Measurements from ENCODE around the gene GATAD1.

GRCh38 chr7:92489634-92490033 lies 42.4 kb downstream of the GATAD1 start:
- TF ChIP-seq TAF1 (IDR thresholded peaks at IDR 0.05; ENCODE audit: borderline replicate concordance, low read depth, low read length): no peak
- no peak for TF ChIP-seq CTCF (IDR thresholded peaks at IDR 0.05)

Data from SK-N-SH (cell line).